Caki2 (cell line): Measurements from ENCODE around the gene COMMD3. TPM values are rescaled to one million over a fixed set of nuclear protein-coding genes. Genes with fewer than 3 reads are reported as not detected.
"Not testable (repeated sequence)": the region's sequence is repeated elsewhere in the genome, so short reads cannot be mapped to it uniquely, and the experiment has no call there.

Experiments used
- DNase-seq: peaks from one replicate; pipeline ENCODE4 v3.0.0-alpha.2; 2015; ENCODE audit warnings: low read depth
- in situ Hi-C: cut with HindIII; loops from 2 replicates; pipeline ENCODE4 v1.10.0; 2016; ENCODE audit warnings: low sequenced_read_pairs, low pct_unique_long_range_greater_than_20kb, mixed read lengths
- total RNA-seq: library from RNA; depleted of rRNA; stranded (reverse); fragments of >200 nt; shearing (Covaris generic); gene quantifications from 2 replicates; pipeline ENCODE4 v1.2.3, GENCODE V29; 2014; ENCODE audit warnings: low replicate concordance; rRNA removed

COMMD3 gene
- total RNA-seq, 1 experiment from 2014 or later, result 70.6 TPM

- in situ Hi-C loops, result no loop called here
- DNase-seq, result no peak
These were observed 33.6 kb downstream of the COMMD3 start for GRCh38 chr10:22349755-22350154.

DNA sequence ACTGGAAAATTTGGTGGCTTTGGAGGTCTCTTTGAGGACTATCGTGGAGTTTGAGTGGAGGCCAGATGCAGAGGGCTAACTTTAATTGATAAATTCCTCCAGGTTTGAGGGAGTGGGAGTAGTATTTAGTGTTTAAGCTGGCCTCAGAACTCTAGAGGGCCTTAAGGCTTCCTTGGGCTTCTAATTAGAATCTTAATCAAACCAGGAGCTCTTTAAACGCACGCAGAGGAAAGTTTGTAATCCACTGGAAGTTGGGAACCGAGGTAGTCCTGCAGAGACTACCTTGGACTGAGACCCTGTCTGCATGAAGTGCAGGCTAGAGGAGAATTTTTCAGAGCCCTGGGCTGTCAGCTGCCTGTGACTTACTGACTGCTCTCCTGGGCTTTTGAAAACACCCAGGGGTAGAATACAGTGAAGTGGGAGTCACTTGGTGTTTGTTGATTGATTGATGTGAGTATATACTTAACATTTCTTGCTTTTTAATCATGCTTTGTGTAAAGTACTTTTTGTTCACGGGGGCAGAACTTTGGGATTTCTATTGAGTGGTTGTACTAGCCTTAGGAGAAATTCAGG lies 35.0 kb downstream of the COMMD3 start:
- in situ Hi-C loops, result no loop called here
- no peak for DNase-seq

DNA sequence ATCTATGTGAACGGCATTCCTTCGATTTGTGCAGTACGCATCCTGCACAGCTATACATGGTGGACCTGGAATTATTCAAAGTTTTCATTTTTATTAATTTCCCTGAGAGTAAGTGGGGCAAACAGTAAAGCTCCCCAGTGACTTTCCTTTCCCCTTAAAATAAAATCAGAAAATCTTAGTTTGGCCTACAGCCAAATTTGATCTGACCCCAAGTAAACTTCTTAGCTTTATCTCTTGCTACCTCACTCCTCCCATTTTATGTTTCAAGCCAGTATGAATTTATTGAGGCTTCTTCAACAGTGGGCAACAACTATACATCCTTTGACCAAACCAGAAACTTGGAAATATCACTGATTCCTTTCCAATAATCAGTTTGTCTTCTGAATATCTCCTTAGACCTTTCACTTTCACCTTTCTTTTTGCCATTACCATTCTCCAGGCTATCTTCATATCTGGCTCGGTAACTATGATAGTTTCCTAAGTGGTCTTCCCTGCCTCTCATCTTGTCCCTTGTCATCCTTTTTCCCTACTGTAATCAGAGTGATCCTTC lies 40.2 kb downstream of the COMMD3 start:
- no peak for DNase-seq
- in situ Hi-C loops, result no loop called here

DNA sequence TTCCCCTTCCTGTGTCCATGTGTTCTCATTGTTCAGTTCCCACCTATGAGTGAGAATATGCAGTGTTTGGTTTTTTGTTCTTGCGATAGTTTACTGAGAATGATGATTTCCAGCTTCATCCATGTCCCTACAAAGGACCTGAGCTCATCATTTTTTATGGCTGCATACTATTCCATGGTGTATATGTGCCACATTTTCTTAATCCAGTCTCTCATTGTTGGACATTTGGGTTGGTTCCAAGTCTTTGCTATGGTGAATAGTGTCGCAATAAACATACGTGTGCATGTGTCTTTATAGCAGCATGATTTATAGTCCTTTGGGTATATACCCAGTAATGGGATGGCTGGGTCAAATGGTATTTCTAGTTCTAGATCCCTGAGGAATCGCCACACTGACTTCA lies 41.6 kb downstream of the COMMD3 start:
- DNase-seq, in situ Hi-C loops: not testable (repeated sequence)

- in situ Hi-C loops, result no loop called here
- no peak for DNase-seq
These were observed 47.1 kb downstream of the COMMD3 start for GRCh38 chr10:22363305-22363704.

GRCh38 chr10:22364407-22365140 lies 48.4 kb downstream of the COMMD3 start:
- in situ Hi-C loops, result no loop called here
- DNase-seq, result no peak

- in situ Hi-C loops, result no loop called here
- DNase-seq, result no peak
These were observed 49.0 kb downstream of the COMMD3 start for GRCh38 chr10:22365233-22365632.

DNA sequence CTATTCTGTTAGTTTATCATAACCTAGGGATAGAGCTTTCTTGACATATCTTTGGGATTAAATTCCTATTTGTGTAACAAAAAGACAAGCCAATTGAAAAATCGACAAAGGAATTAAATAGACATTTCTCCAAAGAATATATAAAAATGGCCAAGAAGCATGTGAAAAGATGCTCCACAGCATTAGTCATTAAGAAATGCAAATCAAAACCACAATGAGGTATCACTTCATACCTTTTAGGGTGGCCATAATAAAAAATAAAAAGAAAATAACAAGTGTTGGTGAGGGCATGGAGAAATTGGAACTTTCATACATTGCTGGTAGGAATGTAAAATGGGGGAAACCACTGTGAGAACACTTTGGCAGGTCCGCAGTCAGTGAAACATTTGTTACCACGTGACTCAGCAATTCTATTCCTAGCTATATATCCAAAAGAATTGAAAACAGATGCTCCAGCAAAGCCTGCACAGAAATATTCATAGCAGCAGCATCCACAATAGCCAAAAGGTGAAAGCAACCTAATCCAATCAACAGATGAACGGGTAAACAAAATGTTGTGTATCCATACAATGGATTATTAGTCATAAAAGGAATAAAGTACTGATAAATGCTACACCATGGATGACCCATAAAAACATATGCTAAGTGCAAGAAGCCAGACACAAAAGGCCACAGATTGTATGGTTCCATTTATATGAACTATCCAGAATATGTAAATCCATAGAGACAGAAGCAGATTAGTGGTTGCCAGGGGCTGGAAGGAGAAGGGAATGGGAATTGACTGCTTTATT lies 49.7 kb downstream of the COMMD3 start:
- in situ Hi-C loops, result no loop called here
- no peak for DNase-seq

GRCh38 chr10:22366435-22366703 lies 50.2 kb downstream of the COMMD3 start:
- no peak for DNase-seq
- in situ Hi-C loops, result no loop called here

DNA sequence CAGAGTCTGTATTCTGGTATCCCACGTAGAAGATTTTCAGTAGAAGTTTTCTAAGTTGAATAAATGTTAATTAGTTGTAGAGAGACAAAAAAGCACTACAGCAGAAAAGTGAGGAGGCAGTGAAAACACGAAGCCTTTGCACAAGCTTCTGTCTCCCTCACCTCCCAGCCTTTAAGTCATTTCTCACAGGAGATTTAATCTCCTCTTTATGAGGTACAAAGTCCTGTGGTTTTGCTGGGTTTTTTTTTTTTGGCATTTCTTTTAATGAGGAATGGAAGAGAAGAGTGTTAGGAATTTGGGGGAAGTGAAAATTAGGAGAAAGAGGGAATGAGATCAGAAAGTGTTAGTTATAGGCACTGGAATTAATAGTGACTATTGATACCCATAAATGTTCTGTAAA lies 50.6 kb downstream of the COMMD3 start:
- DNase-seq, result no peak
- in situ Hi-C loops, result no loop called here

DNA sequence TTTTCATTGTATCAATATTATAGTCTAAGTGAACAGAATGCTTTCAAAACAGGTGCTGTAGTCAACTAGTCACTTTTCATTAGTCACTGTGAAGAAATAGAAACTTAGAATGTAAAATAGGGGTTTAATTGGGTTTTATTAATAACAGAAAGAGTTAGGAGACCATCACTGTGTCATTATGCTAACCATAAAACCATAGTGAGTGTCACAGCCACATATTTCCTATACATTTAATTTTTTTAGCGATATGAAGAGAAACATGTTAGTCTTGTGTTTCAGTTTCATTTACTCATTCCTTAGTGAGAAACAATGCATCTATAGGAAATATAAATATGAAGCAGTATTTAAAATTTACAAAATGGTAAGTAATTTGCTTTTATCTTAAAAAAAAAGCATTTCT lies 51.3 kb downstream of the COMMD3 start:
- in situ Hi-C loops, result no loop called here

GRCh38 chr10:22368402-22368801 lies 52.2 kb downstream of the COMMD3 start:
- in situ Hi-C loops, result no loop called here
- no peak for DNase-seq

More for the DNA sequence above, 51.3 kb downstream of the COMMD3 start:
- no peak for DNase-seq

GRCh38 chr10:22368981-22369380 lies 52.8 kb downstream of the COMMD3 start:
- DNase-seq, result no peak
- in situ Hi-C loops, result no loop called here

- DNase-seq, result no peak
- in situ Hi-C loops, result no loop called here
These were observed 53.4 kb downstream of the COMMD3 start for GRCh38 chr10:22369434-22370072.

Other genes starting within 250 kb of the COMMD3 start
- not detected in 2 replicates for gene EBLN1, start 98.4 kb upstream of the COMMD3 start, total RNA-seq
- gene BMI1, start 4.7 kb downstream of the COMMD3 start, total RNA-seq, result 31.9 and 58.8 TPM in 2 replicates
- gene SPAG6, start 29.1 kb downstream of the COMMD3 start, total RNA-seq, result not detected in 2 replicates